Skeletal muscle cell (primary cell): ENCODE results near the gene DHRS7.
A peak's percentile ranks its signal among the peaks of the same experiment; 100 is the strongest.

Experiments
- DNase-seq: peaks from one replicate; pipeline ENCODE4 v3.0.0-alpha.2; 2010; ENCODE audit warnings: low read depth
- H3K4me3 ChIP-seq: 2 replicates; pipeline ENCODE4 v1.5.1; 2011; ENCODE audit warnings: low read depth, mild to moderate bottlenecking, control low read depth, low read length, moderate library complexity

The DHRS7 gene

DNA sequence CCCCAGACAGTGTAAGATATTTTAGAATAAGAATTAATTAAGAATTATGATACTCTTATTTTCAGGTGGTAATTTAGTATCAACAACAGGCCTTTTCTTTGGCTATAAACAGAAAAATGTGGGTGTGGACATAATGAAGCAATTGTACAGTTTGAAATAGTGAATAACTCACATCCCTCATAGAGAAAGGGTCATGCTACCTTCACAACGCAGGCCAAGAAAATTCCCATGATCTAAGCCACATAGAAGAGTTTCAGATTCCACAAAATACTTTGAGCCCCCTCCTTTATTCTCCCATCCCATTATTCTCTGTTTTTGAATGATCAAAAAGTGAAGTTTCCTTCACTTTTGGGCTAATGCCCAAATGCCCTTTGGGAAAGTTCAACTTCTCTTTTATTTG is 23.5 kb upstream of the DHRS7 start:
- no peak overlapping the region for H3K4me3 ChIP-seq
- no peak for DNase-seq

DNA sequence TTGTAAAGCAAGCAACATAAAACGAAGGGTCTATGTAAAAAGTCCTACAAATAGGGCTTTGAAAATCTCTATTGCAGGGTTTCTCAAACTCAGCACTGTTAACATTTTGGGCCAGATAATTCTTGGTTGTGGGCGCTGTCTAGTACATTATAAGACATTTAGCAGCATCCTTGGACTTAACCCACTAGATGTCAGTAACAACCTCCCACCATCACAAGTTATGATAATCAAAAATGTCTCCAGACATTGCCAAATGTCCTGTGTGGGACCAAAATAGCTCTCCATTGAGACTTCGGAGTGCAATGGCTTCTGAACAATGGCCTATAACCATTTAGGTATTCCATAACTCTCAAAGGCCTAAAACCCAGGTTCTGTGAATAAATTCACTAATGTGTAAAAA is 22.9 kb upstream of the DHRS7 start:
- DNase-seq: no peak
- H3K4me3 ChIP-seq: no peak overlapping the region

DNA sequence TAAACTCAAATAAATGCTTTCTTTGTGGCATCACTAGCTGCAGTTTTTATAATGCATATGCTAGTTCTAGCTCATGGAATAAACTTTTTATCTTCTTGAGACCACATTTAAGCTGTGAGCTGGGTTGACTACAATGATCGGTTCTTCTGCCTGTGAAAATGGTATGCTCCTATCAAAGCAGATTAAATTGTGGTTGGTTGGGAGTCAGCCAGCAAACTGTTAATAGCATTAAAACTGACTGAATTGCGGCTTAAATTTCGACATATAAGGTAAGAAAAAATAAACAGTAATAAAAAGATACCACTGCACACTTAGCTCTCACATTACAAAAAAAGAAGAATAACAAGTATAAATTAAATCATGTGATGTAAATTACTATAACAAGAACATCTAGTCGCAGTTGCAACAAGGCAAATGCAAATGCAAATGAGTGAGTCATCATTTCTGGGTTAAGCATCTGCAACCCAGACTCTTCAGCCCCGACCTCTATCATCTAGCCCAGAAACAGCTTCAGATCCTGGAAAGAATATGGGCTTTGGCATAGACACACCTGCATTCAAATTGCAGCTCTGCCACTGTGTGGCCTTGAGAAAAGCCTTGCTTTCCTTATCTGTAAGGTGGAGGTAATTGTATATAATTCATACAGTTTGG is 19.8 kb upstream of the DHRS7 start:
- no peak for DNase-seq
- no peak overlapping the region for H3K4me3 ChIP-seq

DNA sequence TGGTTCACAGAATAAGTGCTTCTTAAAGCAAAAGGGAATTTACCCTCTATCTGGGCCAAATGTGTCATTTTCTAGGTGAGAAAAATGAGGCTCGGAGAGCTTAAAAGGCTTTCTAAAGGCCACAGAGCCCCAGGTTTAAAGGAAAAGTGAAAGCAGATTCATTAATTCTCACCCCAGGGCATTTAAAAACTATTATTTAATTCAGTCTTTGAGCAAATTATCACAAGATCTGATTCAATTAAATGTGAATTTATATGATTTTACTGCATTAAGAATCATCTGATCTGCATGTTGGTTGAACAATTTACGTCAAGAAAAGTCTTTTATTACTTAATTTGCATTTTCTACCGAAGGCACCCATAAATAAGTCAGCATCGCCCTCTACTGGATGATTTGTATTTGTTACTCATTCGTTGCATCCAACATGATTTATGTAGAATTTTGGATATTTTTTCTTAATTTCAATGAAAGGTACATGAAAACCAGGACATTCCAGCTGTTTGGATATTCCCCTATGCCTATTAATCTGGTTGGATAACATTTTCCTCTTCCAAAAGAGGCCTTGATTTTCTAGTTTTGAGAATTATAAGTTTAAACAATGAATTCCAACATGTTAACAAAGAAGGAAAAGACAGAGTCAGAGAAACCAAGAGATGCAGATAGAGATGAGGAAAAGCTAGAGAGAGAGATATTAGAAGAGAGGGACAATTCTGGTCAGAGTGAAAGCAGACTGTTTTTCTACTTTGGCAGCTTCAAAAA is 19.1 kb upstream of the DHRS7 start:
- H3K4me3 ChIP-seq: peak overlapping the region; percentile 39

DNA sequence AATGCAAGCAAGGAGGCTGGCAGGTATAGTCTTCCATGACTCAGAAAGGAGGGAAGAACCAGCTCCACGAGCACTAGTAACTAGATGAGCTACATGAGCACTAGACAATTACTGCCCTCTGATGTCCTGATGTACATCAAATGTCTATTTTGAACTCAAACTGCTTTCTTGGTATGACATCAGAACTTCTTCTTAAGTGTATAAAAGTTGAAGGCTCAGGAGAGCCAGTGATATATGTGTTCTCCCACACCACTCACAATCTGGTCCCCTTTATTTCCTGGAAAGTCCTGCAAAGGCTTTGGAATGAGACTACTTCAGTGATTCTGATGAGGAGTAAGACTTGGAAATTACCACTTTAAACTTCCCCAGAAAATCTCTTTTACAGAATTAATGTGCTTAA is 18.5 kb upstream of the DHRS7 start:
- peak overlapping the region; percentile 39 for H3K4me3 ChIP-seq
- peak; percentile 25 for DNase-seq

More for the DNA sequence above, 19.1 kb upstream of the DHRS7 start:
- DNase-seq: peak; percentile 33

DNA sequence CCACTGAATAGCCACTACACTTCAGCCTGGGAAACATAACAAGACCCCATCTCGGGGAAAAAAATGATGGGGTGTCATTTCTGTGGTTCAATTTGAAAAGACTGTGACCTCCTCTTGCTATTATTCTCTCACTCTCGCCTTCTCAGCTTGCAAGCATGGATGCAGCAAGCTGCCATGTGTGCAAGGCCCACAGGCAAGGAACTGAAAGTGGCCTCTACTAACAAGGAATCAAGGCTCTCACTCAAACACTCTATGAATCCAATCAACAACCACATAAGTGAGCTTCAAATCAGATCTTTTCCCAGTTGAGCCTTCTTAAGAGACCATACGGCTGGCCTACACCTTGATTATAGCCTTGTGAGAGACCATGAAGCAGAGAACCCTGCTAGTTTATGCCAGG is 17.9 kb upstream of the DHRS7 start:
- no peak for DNase-seq
- H3K4me3 ChIP-seq: no peak overlapping the region

DNA sequence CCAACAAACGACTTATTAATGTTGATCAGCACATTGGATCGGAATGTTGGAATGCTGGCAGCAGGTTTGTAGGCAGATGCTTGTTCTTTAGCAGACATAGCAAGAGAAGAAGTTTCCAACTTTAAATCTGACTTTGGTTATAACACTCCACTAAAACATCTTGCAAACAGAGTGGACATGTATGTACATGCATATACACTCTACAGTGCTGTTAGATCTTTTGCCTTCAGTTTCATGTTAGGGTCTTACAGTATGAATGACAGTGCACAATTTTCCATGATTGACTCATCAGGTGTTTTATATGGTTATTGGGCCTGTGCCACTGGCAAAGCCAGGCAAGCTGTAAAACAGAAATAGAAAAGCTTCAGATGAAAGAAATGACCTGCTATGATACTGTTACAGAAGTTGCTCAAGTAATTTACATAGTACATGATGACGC is 14.3 kb upstream of the DHRS7 start:
- no peak overlapping the region for H3K4me3 ChIP-seq
- no peak for DNase-seq

DNA sequence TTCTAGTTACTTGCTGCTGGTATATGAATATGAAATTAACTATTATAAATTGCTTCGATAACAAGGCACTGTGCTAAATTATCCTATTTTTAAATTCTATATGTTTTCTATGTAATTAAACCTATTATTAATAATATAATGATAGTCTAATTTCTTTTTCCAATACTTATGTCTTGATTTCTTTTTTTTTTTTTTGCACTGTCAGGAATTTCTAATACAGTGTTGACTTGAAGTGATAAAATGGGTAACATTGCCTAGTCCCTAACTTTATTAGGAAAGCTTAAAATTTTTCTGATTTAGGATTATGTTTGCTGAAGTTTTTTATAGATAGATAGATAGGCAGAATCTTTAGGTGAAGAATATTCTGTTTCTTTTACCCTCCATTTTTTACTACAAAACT is 13.6 kb upstream of the DHRS7 start:
- DNase-seq: no peak
- no peak overlapping the region for H3K4me3 ChIP-seq

DNA sequence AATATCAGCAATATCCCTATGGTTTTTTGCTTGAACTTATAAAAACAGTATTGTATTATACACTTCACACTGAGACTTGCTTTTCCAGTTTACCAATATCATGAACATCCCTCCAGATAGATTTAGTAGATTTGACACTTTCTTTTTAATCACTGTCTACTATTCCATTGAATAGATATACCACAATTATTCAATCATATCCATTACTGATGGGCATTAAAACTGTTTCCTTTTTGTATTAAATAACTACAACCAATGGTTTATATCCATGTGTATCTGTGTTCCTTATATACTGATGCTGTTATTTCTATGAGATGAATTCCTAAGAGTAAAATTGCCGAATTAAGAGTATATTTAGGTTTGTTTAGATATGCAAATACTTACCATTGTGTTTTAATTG is 13.0 kb upstream of the DHRS7 start:
- H3K4me3 ChIP-seq: no peak overlapping the region
- DNase-seq: no peak

DNA sequence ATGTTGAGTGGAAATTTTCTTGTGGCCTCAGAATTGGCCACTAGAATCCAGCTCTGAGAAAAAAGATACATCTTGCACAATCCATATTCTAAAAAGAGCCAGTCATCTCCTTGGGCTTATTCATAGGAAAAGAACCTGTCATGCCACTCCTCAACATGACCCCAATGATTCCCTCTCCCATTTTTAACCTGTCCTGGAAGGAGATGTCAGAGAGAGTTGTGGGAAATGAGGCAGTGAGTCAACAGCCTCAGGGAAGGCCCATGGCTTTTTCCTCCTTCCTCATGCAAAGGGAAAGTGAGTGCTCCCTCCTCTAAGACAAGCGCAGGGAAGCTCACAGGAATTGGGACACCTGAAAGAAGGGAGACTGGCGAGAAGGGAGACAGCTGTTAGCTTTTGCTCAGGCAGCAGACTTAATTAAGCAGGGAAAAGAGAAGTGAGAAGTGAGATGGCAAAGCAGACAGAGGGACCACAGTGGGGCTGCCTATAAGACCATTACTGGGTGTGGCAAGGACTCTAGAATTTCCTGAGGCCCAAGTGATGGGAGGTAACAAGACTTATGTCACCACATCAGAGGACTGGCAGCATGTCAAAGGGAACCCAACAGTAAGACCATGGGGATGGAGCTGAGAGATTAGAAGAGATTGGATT is 10.2 kb upstream of the DHRS7 start:
- H3K4me3 ChIP-seq: no peak overlapping the region
- DNase-seq: no peak

DNA sequence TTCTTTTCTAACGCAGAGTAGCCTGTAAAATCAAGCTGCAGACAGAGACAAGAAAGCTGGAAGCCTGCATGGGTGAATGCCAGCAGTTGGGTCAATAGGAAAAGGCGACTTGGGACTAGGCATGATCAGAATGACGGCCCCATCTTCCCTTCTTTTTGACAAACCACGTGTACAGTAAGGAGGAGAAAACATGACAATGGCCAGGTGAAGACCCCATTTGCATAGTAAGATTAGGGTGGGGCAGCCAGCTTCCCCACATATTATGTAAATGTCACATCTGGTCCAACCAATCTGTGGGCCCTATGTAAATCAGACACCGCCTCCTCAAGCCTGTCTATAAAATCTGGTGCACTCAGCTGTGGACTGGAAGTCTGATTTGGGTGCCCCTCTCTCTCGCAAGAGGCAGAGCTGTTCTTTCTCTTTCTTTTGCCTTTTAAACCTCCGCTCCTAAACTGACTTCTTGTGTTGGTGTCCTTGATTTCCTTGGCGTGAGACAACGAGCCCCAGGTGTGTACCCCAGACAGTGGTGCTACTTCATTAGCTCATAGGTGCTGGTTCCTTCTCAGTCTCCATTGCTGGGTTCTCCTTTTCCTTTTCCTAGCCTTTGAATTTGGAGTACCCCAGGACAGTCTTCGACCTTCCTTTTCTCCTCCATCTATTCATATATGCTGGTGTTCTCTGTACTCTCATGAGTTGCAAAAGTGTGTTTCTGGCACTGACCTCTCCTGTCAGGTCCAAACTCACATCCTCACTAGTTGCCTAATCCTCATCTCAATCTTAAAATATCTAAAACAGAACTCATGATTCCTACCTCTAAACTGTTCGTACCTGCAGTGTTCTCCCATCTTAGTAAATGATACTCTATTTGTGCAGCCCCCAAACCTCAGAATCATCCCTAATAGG is 9.4 kb upstream of the DHRS7 start:
- no peak for DNase-seq
- H3K4me3 ChIP-seq: no peak overlapping the region

DNA sequence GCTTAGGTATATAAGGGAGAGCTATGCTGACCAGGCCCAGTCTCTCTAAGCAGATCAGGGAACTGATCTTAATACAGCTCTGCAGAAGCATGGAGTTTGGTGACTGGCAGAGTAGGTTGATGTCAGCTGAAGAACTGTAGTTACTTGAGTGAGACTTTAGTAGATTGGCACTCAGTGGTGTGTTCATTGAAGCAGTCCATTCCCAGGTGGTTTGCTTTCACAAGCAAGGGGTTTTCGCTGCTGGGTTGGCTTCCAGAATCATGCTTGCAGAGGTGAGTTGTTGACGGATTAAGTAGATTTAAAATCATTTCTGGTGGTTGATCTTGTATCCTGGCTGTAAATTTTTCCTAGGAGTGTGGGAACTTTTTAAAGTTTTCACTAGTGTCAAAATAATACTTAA is 6.5 kb upstream of the DHRS7 start:
- H3K4me3 ChIP-seq: no peak overlapping the region

DNA sequence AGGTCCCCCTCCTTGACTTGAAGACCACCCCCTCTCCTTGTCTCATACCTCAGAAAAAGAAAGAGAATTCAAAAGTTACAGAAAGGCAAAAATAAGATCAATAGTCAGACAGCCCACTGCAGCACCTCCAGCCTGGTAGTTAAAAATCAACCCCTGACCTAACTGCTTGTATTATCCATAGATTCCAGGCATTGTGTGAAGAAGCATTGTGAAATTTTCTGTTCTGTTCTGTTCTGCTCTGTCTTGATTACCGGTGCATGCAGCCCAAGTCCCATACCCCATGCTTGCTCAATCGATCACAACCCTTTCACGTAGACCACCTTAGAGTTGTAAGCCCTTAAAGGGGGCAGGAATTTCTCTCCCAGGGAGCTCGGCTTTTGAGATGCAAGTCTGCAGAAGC is 5.8 kb upstream of the DHRS7 start:
- H3K4me3 ChIP-seq: no peak overlapping the region
- no peak for DNase-seq

More for the DNA sequence above, 6.5 kb upstream of the DHRS7 start:
- DNase-seq: no peak

DNA sequence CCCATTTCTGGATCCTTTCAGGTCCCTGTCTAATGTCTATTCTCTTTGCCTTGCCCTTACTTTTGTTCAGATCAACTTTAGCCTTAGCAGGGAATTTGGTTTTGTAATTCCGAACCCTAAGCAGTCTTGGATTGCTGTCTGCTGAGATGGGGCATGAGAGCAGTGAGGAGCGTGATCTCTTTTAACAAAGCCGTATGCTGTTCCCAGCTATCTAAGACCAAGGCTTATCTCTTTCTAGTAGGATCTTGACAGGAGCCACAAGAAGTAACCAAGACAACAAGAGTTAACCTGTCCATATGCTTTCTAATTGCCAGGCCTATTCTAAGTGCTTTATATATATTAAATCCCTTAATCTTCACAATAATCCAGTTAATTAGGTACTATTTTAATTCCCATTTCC is 4.5 kb upstream of the DHRS7 start:
- no peak overlapping the region for H3K4me3 ChIP-seq
- DNase-seq: no peak

DNA sequence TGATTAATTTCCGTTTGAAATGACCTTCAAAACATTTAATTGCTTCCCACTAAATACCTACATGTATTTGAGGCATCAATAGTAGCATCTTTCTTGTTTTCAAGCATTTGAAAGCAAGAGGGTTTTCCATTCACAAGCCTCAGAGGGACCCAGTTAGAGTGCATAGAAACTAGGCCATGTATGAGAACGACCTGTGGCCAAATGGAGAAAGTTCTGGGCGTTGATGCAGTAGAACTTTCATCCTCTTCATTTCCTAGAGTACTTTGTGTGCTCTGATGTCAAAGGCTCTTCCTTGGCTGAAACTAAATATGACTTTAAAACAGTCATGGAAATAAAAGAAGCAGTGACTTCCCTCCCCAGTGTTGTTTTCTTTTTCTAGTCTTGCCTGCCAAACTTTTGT is 944 bp upstream of the DHRS7 start:
- DNase-seq: no peak
- no peak overlapping the region for H3K4me3 ChIP-seq

DNA sequence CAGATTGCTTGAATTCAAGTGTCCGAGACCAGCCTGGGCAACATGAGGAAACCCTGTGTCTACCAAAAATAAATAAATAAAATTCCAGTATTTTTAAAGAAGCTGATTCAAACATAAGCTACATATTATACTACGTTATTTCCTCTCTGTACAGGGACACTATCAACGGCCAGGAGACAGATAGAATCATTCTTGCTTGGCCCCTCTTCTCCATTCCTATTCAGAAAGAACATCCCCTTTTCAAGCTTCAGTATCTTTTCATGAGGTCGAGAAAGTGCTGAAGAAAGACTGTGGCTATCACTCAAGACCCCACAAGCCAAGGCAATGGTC is 314 bp upstream of the DHRS7 start:
- no peak for DNase-seq
- peak overlapping the region; percentile 92 for H3K4me3 ChIP-seq

DNA sequence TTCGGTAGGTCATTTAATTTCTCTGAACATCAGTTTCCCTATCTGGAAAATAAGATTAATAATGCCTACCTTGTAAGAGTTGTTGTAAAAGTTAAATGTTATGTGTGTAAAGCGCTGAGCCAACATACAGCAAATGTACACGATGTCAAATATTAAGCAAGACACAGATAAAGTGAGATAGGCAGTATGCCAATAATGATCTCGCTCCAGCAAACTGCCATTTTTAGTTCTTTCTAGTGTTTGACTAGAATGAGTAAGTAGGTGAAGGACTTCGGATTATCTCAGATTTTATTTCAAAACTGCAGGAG is 840 bp downstream of the DHRS7 start:
- no peak for DNase-seq
- H3K4me3 ChIP-seq: peak overlapping the region; percentile 92

DNA sequence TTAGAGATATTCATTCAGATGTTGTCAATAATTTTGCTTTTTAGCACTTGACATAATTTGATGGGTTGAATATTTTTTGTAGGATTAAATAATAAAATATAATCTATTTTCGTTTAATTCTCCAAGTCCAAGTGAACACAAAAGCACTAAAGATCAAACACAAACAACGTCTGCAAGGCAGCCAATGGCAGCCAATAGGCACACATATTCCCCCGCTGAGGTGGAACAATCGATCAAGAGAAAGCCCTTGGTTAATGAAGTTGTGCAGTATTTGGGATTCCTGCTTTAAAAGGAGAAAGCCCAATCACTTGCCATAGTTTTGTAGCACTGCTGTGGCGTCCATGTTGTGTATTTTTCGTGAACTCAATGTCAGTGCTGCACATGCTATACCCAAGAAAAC is 1.5 kb downstream of the DHRS7 start:
- DNase-seq: no peak
- no peak overlapping the region for H3K4me3 ChIP-seq

DNA sequence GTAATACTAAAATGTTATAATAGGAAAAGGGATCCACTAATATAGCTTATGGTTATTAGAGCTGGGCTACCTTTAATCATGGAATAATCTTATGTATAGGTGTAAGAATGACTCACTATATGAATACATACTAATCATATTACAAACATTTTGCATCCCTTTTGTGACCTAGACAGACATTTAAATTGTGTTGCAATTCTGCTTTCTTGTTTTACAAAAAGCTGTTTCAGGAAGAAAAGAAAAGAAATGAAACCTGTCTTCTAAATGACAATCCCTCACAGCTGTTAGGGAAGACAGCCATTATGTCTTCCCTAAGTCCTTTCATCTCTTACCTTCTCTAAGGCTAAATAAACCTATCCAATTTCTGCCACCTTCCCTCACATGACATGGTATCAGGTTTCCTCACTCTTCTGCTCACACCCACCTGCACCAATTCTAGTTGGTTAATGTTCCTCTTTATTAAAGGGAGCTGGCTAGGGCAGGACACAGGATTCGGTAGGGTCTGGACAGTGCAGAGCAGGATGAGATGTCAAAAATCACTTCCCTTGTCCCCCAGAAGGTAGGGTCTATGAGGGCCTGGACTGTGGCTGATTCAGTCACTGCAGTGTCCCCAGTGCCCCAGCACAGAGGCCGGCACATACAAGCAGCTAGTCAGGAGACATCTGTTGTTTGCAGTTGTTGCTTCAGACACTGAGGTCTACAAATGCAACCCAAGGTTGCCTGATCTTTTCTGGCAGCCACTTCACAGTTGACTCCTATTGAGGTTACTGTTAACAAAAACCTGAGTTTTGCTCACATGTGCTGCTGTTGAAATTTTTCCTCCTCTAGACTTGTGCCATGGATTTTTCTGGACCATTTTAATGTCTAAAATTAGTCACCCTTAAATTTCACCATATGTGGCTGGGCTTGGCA is 3.7 kb downstream of the DHRS7 start:
- DNase-seq: peak; percentile 25
- no peak overlapping the region for H3K4me3 ChIP-seq
